Mammary epithelial cell (primary cell): Measurements from ENCODE around the gene CPNE4.

Source experiments
- EZH2 ChIP-seq: IDR thresholded peaks from 2 replicates; pipeline ENCODE4 v1.6.1; 2012; ENCODE audit warnings: low read length, inconsistent platforms, borderline replicate concordance
- TF ChIP-seq, protein P1 (sequence below), 2 donors: IDR thresholded peaks in 1 of 2; conservative IDR thresholded peaks in 1 of 2; 2 replicates each; pipeline ENCODE4 v1.5.1; 2011 to 2012; ENCODE audit warnings: inconsistent platforms in 2 of 2, low read length in 2 of 2, mild to moderate bottlenecking in 2 of 2, control low read depth in 1 of 2, low read depth in 1 of 2; ENCODE audit not compliant: insufficient read depth in 1 of 2; ENCODE audit errors: extremely low read depth in 1 of 2

DNA sequence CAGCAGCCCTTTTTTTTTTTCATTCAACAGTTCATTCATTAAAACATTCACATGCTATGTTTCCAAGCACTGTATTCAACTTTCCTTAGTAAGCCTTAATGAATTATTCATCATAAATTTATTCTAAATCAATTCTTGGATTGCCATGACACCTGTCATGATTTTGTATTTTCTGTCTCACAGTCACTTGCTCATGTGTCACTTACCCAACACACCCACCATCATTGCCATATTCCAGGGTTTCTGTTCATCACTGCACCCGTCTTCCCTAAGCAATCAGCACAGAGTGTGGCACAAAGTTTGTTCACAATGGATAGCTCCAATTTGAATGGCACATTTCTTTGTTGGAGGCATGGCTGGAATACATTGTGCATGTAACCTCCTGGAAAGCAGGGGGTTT is 27.2 kb downstream of the CPNE4 start:
- TF ChIP-seq, protein P1, sequence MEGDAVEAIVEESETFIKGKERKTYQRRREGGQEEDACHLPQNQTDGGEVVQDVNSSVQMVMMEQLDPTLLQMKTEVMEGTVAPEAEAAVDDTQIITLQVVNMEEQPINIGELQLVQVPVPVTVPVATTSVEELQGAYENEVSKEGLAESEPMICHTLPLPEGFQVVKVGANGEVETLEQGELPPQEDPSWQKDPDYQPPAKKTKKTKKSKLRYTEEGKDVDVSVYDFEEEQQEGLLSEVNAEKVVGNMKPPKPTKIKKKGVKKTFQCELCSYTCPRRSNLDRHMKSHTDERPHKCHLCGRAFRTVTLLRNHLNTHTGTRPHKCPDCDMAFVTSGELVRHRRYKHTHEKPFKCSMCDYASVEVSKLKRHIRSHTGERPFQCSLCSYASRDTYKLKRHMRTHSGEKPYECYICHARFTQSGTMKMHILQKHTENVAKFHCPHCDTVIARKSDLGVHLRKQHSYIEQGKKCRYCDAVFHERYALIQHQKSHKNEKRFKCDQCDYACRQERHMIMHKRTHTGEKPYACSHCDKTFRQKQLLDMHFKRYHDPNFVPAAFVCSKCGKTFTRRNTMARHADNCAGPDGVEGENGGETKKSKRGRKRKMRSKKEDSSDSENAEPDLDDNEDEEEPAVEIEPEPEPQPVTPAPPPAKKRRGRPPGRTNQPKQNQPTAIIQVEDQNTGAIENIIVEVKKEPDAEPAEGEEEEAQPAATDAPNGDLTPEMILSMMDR (conservative IDR thresholded peaks at IDR 0.05 in 1 of 2, IDR thresholded peaks at IDR 0.05 in 1 of 2; ENCODE audit: extremely low read depth in 1 of 2, insufficient read depth in 1 of 2, low read depth in 1 of 2, low read length in 2 of 2) = no peak
- no peak for TF ChIP-seq EZH2
